SHP77 (cell line): ENCODE data around the gene WTAP.
"Not testable (repeated sequence)": the region's sequence is repeated elsewhere in the genome, so short reads cannot be mapped to it uniquely, and the experiment has no call there.

Experiments used
- DNase-seq, 2 experiments: peaks; one replicate each; lab custom pipeline; 2025; lab: John Stamatoyannopoulos, UW

WTAP gene

GRCh38 chr6:159726918-159727716, at the start of gene WTAP:
WTAP (plus strand) TSS chr6:159727506; CDS start chr6:159736266, 8,760 bp downstream.
- peak; percentile 88 to 95 for DNase-seq

GRCh38 chr6:159677506-159678165, 49.7 kb upstream of the WTAP start:
- no peak for DNase-seq

- no peak for DNase-seq
These were observed 48.7 kb upstream of the WTAP start for GRCh38 chr6:159678574-159678973.

GRCh38 chr6:159679091-159680077, 47.9 kb upstream of the WTAP start:
- no peak for DNase-seq

GRCh38 chr6:159680104-159680503, 47.2 kb upstream of the WTAP start:
- no peak for DNase-seq

- no peak for DNase-seq
These were observed 46.0 kb upstream of the WTAP start for GRCh38 chr6:159681191-159681880.

- no peak for DNase-seq
These were observed 45.0 kb upstream of the WTAP start for GRCh38 chr6:159682295-159682694.

- DNase-seq, result no peak
These were observed 44.5 kb upstream of the WTAP start for GRCh38 chr6:159682810-159683209.

GRCh38 chr6:159684013-159684304, 43.3 kb upstream of the WTAP start:
- DNase-seq, result no peak

- no peak for DNase-seq
These were observed 41.3 kb upstream of the WTAP start for GRCh38 chr6:159686040-159686439.

GRCh38 chr6:159686703-159687102, 40.6 kb upstream of the WTAP start:
- no peak for DNase-seq

- DNase-seq, result no peak
These were observed 40.0 kb upstream of the WTAP start for GRCh38 chr6:159687341-159687740.

GRCh38 chr6:159688266-159688905, 38.9 kb upstream of the WTAP start:
- DNase-seq, result no peak

- no peak for DNase-seq
These were observed 38.3 kb upstream of the WTAP start for GRCh38 chr6:159689001-159689400.

- DNase-seq, result not testable (repeated sequence)
These were observed 37.2 kb upstream of the WTAP start for GRCh38 chr6:159690135-159690534.

- DNase-seq, result peak; percentile 30 to 41
These were observed 36.0 kb upstream of the WTAP start for GRCh38 chr6:159691133-159691962.

- peak in 1 of 2 experiments; percentile 7 for DNase-seq
These were observed 35.4 kb upstream of the WTAP start for GRCh38 chr6:159691963-159692287.

GRCh38 chr6:159692303-159693127, 34.8 kb upstream of the WTAP start:
- peak in 1 of 2 experiments; percentile 41 for DNase-seq

- peak; percentile 90 to 94 for DNase-seq
These were observed 34.0 kb upstream of the WTAP start, which contains the start of gene SOD2 for GRCh38 chr6:159693128-159693893. SOD2 (minus strand) TSS chr6:159693241; CDS start chr6:159693167, 74 bp downstream.
